Stimulated activated CD8-positive, alpha-beta memory T cell treated with anti-CD3 and anti-CD28 coated beads, Interleukin-4, amount 100 ng/mL, for 24 hours (primary cell): Measurements from ENCODE around the gene DNAH10.
A peak's percentile ranks its signal among the peaks of the same experiment; 100 is the strongest.

Source experiments
- DNase-seq: peaks from one replicate; pipeline ENCODE4 v3.0.0-alpha.2; 2020; ENCODE audit warnings: low read depth

Gene DNAH10

GRCh38 chr12:123972457-123973401 is 210.6 kb downstream of the DNAH10 start, which contains the start of the genes CCDC92 and ZNF664:
TSS of gene CCDC92 (minus strand) at chr12:123972831. CDS start at chr12:123944305, 28,526 bp downstream.
TSS of gene ZNF664 (plus strand) at chr12:123973215. CDS start at chr12:124012145, 38,930 bp downstream.
- peak; percentile 93 for DNase-seq

- peak; percentile 4 for DNase-seq
Measured at GRCh38 chr12:123973552-123974341, 211.6 kb downstream of the DNAH10 start.

GRCh38 chr12:123976227-123976826 is 214.2 kb downstream of the DNAH10 start:
- no peak for DNase-seq

- no peak for DNase-seq
Measured at GRCh38 chr12:123979566-123979965, 217.5 kb downstream of the DNAH10 start.

- no peak for DNase-seq
Measured at GRCh38 chr12:123982269-123982668, 220.2 kb downstream of the DNAH10 start.

GRCh38 chr12:123983822-123984485 is 221.9 kb downstream of the DNAH10 start:
- DNase-seq: peak; percentile 9

GRCh38 chr12:123984903-123985302 is 222.8 kb downstream of the DNAH10 start:
- no peak for DNase-seq
